CD4-positive, CD25-positive, alpha-beta regulatory T cell (primary cell): ENCODE data around the gene CD300H. TPM values are rescaled to one million over a fixed set of nuclear protein-coding genes. Genes with fewer than 3 reads are reported as not detected.
A peak's percentile ranks its signal among the peaks of the same experiment; 100 is the strongest.
"Not testable (repeated sequence)": the region's sequence is repeated elsewhere in the genome, so short reads cannot be mapped to it uniquely, and the experiment has no call there.

Source experiments
- ATAC-seq, 2 donors: fragments of 150-1000 bp; cut with Tn5 transposase; one replicate each; pipeline ENCODE4 v1.10.0; 2021; ENCODE audit warnings: low read depth in 2 of 2, moderate number of reproducible peaks in 2 of 2, moderate library complexity in 1 of 2
- DNase-seq, 3 donors: peaks; one replicate each; pipeline versions ENCODE4 v3.0.0 to v3.0.0-alpha.2; 2012 to 2022; ENCODE audit warnings: mixed read lengths in 1 of 3
- H3K27ac ChIP-seq: one replicate; pipeline ENCODE4 v1.7.0; 2013; ENCODE audit warnings: mild to moderate bottlenecking, low read length; ENCODE audit not compliant: insufficient read depth, poor library complexity, severe bottlenecking
- H3K27me3 ChIP-seq: one replicate; pipeline ENCODE4 v1.7.0; 2013; ENCODE audit warnings: low read length; ENCODE audit not compliant: control insufficient read depth, insufficient read depth
- H3K36me3 ChIP-seq: one replicate; pipeline ENCODE4 v1.7.0; 2013; ENCODE audit warnings: mild to moderate bottlenecking, low read length, moderate library complexity; ENCODE audit not compliant: control insufficient read depth, insufficient read depth
- H3K4me1 ChIP-seq: 2 replicates; pipeline ENCODE4 v1.7.0; 2013; ENCODE audit warnings: mild to moderate bottlenecking, low read length; ENCODE audit not compliant: insufficient read depth, control insufficient read depth, poor library complexity, severe bottlenecking
- H3K4me3 ChIP-seq: one replicate; pipeline ENCODE4 v1.7.0; 2013; ENCODE audit warnings: low read depth, mild to moderate bottlenecking, low read length, moderate library complexity
- H3K9me3 ChIP-seq, 2 experiments: 1 replicate in 1 of 2; 2 replicates in 1 of 2; pipeline ENCODE4 v1.7.0; 2013; ENCODE audit warnings: low read length in 2 of 2, mild to moderate bottlenecking in 1 of 2, moderate library complexity in 1 of 2; ENCODE audit not compliant: control insufficient read depth in 2 of 2
- H3K27ac Mint-ChIP-seq, 3 donors: one replicate each; pipeline ENCODE4 v1.8.0; 2020 to 2022; ENCODE audit warnings: mild to moderate bottlenecking in 3 of 3, mixed read lengths in 3 of 3, moderate library complexity in 2 of 3
- H3K27me3 Mint-ChIP-seq: one replicate; pipeline ENCODE4 v1.8.0; 2022; ENCODE audit warnings: mild to moderate bottlenecking, mixed read lengths
- H3K36me3 Mint-ChIP-seq: one replicate; pipeline ENCODE4 v1.8.0; 2020; ENCODE audit warnings: mixed read lengths
- H3K4me1 Mint-ChIP-seq, 4 donors: one replicate each; pipeline ENCODE4 v1.8.0; 2020 to 2022; ENCODE audit warnings: mixed read lengths in 4 of 4, mild to moderate bottlenecking in 1 of 4
- H3K4me3 Mint-ChIP-seq, 4 donors: one replicate each; pipeline ENCODE4 v1.8.0; 2020 to 2022; ENCODE audit warnings: mild to moderate bottlenecking in 4 of 4, mixed read lengths in 4 of 4, moderate library complexity in 3 of 4
- H3K9me3 Mint-ChIP-seq, 7 donors: one replicate each; pipeline ENCODE4 v1.8.0; 2020 to 2022; ENCODE audit warnings: mixed read lengths in 7 of 7, mild to moderate bottlenecking in 3 of 7, moderate library complexity in 2 of 7
- polyA plus RNA-seq, 4 donors: library from polyadenylated mRNA; unstranded; fragments of 300-500 nt; fragmentation: Illumina TruSeq; gene quantifications; one replicate each; pipeline ENCODE4 v1.2.3, GENCODE V29; 2021
- total RNA-seq: library from RNA; stranded (reverse); gene quantifications from one replicate; pipeline ENCODE4 v1.2.3, GENCODE V29; 2022

Gene CD300H
- total and polyA plus RNA-seq, 5 donors from 2014 or later = 0.37 TPM; not detected in 4

DNA sequence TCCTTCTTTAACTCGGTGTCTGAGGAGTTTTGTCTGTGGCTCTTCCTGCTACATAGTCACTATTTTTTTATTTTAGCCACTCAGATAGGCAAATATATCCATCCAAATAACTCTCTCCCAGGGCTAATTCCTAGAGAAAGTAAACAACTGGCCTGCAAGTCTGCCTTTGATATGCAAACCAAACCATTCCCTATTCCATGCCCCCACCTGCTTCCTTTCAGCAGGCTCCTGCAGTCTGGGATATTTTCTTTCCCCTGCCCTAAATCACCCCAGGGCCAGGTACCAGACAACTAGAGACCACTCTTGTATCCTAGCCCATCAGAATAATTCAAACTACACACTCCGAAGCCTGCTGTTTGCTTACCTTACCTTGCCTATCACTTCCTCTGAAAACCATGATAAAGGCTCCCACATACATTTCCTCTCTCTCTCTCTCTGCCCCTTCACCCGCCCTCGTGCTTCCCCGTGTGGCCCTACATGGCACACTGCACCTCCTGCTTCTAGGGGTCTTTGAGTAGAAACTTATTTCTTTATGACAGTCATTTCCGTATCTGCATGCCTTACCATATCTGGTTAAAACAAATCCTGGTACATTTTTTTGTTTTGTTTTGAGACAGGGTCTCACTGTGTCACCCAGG lies 8.3 kb downstream of the CD300H start:
- ATAC-seq = no peak
- Histone ChIP-seq H3K4me3 (no peak overlapping the region), H3K27ac (no peak overlapping the region), H3K9me3 (no peaks in the 10 kb centered on the region), H3K27me3 (no peaks in the 10 kb centered on the region), H3K4me1 (no peaks in the 10 kb centered on the region), H3K36me3 (no peaks in the 10 kb centered on the region)
- H3K4me1 Mint-ChIP-seq = peaks cover 0 to 6% (median 0%) of the 10 kb centered on the region in 4 donors
- H3K36me3 Mint-ChIP-seq = no peaks in the 10 kb centered on the region
- no peak for DNase-seq
- H3K27me3 Mint-ChIP-seq = peaks cover 20% of the 10 kb centered on the region
- peaks cover 0 to 3% (median 0%) of the 10 kb centered on the region in 7 donors for H3K9me3 Mint-ChIP-seq
- H3K4me3 Mint-ChIP-seq = no peak overlapping the region
- no peak overlapping the region for H3K27ac Mint-ChIP-seq

DNA sequence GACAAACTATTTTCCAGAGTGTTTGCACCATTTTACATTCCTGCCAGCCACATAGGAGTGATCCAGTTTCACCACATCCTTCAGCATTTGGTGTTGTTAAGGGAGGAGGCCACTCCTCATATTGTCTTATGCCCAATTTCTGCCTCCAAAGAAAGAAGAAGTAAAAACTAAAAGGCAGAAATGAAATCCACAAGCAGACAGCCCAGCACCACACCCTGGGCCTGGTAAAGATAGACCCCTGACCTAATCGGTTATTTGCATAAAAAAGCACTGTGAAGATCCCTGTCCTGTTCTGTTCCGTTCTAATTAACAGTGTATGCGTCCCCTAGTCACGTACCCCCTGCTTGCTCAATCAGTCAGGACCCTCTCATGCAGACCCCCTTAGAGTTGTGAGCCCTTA lies 8.9 kb downstream of the CD300H start:
- H3K36me3 Mint-ChIP-seq, H3K27ac Mint-ChIP-seq, H3K4me3 ChIP-seq, H3K36me3 ChIP-seq, DNase-seq, H3K9me3 ChIP-seq, H3K4me1 Mint-ChIP-seq, H3K4me3 Mint-ChIP-seq, ATAC-seq, H3K27ac ChIP-seq, H3K9me3 Mint-ChIP-seq, H3K27me3 ChIP-seq, H3K4me1 ChIP-seq: not testable (repeated sequence)
- peaks cover 22% of the 10 kb centered on the region for H3K27me3 Mint-ChIP-seq

DNA sequence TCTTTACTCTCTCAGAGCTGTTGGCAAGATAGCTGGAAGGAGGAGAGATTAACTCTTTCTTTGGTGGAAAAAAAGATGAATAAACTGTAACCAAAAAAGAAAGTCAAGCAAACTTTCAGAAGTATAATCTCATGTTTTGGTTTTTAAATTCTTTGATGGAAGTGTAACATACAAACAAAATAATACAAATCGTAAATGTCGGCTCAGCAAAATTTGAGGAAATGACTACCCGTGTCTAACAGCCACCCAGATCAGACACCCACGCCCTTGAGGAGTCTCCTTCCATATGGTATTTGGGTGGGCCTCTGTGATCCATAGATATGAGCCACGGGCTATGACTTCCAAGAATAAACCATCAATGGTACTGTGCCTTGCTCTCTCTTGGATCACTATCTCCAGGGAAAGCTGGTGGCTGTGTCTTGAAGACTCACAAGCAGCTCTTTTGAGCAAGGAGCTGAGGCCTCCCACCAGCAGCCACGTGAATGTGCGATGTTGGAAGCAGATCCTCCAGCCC lies 11.8 kb downstream of the CD300H start:
- peaks cover 24% of the 10 kb centered on the region for H3K27me3 Mint-ChIP-seq
- no peaks in the 10 kb centered on the region for H3K9me3 ChIP-seq
- H3K4me1 ChIP-seq = no peaks in the 10 kb centered on the region
- H3K9me3 Mint-ChIP-seq = peaks cover 0 to 3% (median 0%) of the 10 kb centered on the region in 7 donors
- H3K4me3 ChIP-seq = no peak overlapping the region
- no peaks in the 10 kb centered on the region for H3K36me3 ChIP-seq
- H3K4me3 Mint-ChIP-seq = no peak overlapping the region
- DNase-seq = no peak
- ATAC-seq = no peak
- H3K27me3 ChIP-seq = no peaks in the 10 kb centered on the region
- H3K4me1 Mint-ChIP-seq = peaks cover 0 to 6% (median 0%) of the 10 kb centered on the region in 4 donors
- no peaks in the 10 kb centered on the region for H3K36me3 Mint-ChIP-seq
- no peak overlapping the region for H3K27ac ChIP-seq
- H3K27ac Mint-ChIP-seq = no peak overlapping the region

DNA sequence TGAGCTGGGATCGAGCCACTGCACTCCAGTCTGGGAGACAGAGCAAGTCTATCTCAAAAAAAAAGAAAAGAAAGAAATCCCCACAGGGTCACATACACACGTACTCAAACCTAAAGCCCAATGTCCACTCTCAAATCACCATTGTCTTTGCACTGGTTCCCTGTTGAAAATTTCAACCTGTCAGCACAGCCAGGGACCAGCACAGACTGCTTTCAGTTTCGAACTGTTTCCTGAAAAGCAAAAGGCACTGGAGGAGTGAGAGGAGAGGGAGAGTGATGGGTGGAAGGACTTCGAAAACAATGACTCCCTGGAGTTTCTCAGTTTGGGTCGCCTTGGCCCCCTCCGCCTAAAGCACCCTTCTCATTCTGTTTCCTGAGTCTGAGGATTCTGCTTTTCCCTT lies 12.4 kb downstream of the CD300H start:
- H3K36me3 ChIP-seq = no peaks in the 10 kb centered on the region
- Mint-ChIP-seq H3K27ac (peak overlapping the region in 1 of 3 donors; percentile 57), H3K27me3 (peaks cover 24% of the 10 kb centered on the region), H3K4me1 (peaks cover 0 to 6% (median 0%) of the 10 kb centered on the region in 4 donors), H3K4me3 (no peak overlapping the region), H3K36me3 (no peaks in the 10 kb centered on the region), H3K9me3 (peaks cover 0 to 3% (median 0%) of the 10 kb centered on the region in 7 donors)
- no peak overlapping the region for H3K4me3 ChIP-seq
- DNase-seq = no peak
- H3K9me3 ChIP-seq = no peaks in the 10 kb centered on the region
- H3K27ac ChIP-seq = no peak overlapping the region
- H3K4me1 ChIP-seq = no peaks in the 10 kb centered on the region
- no peak for ATAC-seq
- no peaks in the 10 kb centered on the region for H3K27me3 ChIP-seq

GRCh38 chr17:74552037-74552436 lies 15.3 kb downstream of the CD300H start:
- Mint-ChIP-seq H3K4me1 (peaks cover 0 to 4% (median 2%) of the 10 kb centered on the region in 4 donors), H3K9me3 (peaks cover 0 to 3% (median 0%) of the 10 kb centered on the region in 7 donors)
- no peaks in the 10 kb centered on the region for H3K27me3 ChIP-seq

GRCh38 chr17:74550602-74551001 lies 16.7 kb downstream of the CD300H start:
- no peak overlapping the region for H3K27ac ChIP-seq
- H3K36me3 Mint-ChIP-seq = no peaks in the 10 kb centered on the region

More at GRCh38 chr17:74552037-74552436, 15.3 kb downstream of the CD300H start:
- H3K4me3 ChIP-seq = no peak overlapping the region
- no peaks in the 10 kb centered on the region for H3K9me3 ChIP-seq
- H3K27ac ChIP-seq = no peak overlapping the region
- no peaks in the 10 kb centered on the region for H3K4me1 ChIP-seq
- H3K27ac Mint-ChIP-seq = no peak overlapping the region
- no peak overlapping the region for H3K4me3 Mint-ChIP-seq
- no peak for ATAC-seq
- no peaks in the 10 kb centered on the region for H3K36me3 ChIP-seq
- DNase-seq = no peak
- H3K27me3 Mint-ChIP-seq = peaks cover 17% of the 10 kb centered on the region
- no peaks in the 10 kb centered on the region for H3K36me3 Mint-ChIP-seq

DNA sequence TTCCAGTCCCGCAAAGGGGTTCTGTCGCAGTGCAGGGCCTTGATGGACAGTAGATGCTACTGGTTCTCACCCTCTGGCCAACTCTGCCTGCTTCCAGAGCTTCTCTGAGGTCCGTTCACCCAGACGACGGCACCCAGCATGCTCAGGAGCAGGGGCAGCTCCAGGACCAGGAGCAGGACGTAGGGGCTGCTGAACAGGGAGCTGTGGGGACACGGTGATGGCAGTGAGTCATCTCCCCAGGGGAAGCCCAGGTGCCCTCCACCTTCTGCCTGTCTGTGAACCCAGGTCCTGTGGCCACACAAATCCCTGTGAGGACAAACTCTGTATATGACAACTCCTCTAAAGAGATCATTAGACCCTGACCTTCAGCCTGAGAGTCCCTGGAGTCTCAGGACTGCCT lies 18.0 kb downstream of the CD300H start:
- H3K9me3 ChIP-seq = no peaks in the 10 kb centered on the region
- DNase-seq (no peak), ATAC-seq (no peak)
- H3K4me3 Mint-ChIP-seq = no peak overlapping the region
- no peaks in the 10 kb centered on the region for H3K36me3 ChIP-seq
- H3K27me3 ChIP-seq = no peaks in the 10 kb centered on the region
- no peak overlapping the region for H3K4me3 ChIP-seq
- peaks cover 0 to 3% (median under 1%) of the 10 kb centered on the region in 4 donors for H3K4me1 Mint-ChIP-seq
- H3K27ac ChIP-seq = no peak overlapping the region
- H3K36me3 Mint-ChIP-seq = no peaks in the 10 kb centered on the region
- no peak overlapping the region for H3K27ac Mint-ChIP-seq
- no peaks in the 10 kb centered on the region for H3K4me1 ChIP-seq
- H3K9me3 Mint-ChIP-seq = no peaks in the 10 kb centered on the region
- peaks cover 11% of the 10 kb centered on the region for H3K27me3 Mint-ChIP-seq

More at GRCh38 chr17:74550602-74551001, 16.7 kb downstream of the CD300H start:
- ATAC-seq (no peak), DNase-seq (no peak)
- H3K27me3 ChIP-seq = no peaks in the 10 kb centered on the region
- Mint-ChIP-seq H3K9me3 (no peaks in the 10 kb centered on the region), H3K4me3 (no peak overlapping the region), H3K27ac (no peak overlapping the region), H3K27me3 (peaks cover 16% of the 10 kb centered on the region), H3K4me1 (peaks cover 0 to 3% (median under 1%) of the 10 kb centered on the region in 4 donors)
- no peaks in the 10 kb centered on the region for H3K36me3 ChIP-seq
- H3K9me3 ChIP-seq = no peaks in the 10 kb centered on the region
- H3K4me1 ChIP-seq = no peaks in the 10 kb centered on the region
- H3K4me3 ChIP-seq = no peak overlapping the region

DNA sequence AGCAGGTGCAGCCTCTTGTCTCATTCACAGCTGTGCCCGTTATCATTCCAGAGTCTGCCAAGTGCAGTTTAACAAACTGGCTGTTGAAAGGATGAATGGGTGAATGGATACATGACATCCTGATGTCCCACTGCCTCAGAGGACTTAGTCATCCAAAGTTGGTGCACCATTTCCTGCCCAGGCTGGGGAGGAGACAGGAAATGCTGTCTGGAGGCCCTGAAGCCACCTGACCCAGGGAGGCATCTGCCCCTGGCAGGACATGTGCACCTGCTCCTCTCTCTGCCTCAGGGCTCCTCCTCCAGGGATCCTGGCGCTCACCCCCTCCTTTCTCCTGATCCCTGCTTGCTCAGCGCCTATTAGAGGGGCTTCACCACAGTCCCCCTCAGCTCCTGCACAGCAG lies 19.6 kb downstream of the CD300H start:
- H3K27ac ChIP-seq = no peak overlapping the region
- Mint-ChIP-seq H3K4me3 (no peak overlapping the region), H3K36me3 (no peaks in the 10 kb centered on the region), H3K4me1 (peaks cover 0 to 3% (median under 1%) of the 10 kb centered on the region in 4 donors), H3K9me3 (no peaks in the 10 kb centered on the region), H3K27ac (peak overlapping the region in 1 of 3 donors; percentile 63), H3K27me3 (peaks cover 2% of the 10 kb centered on the region)
- no peak overlapping the region for H3K4me3 ChIP-seq
- H3K4me1 ChIP-seq = no peaks in the 10 kb centered on the region
- H3K36me3 ChIP-seq = no peaks in the 10 kb centered on the region
- H3K9me3 ChIP-seq = no peaks in the 10 kb centered on the region
- DNase-seq = peak in 1 of 3 donors; percentile 49
- no peak for ATAC-seq
- no peaks in the 10 kb centered on the region for H3K27me3 ChIP-seq
